ENCODE measurements around the gene MAGI2. TPM values are rescaled to one million over a fixed set of nuclear protein-coding genes. Genes with fewer than 3 reads are reported as not detected.

Gene MAGI2
- total RNA-seq, 1 experiment from 2014 or later: 0.34 TPM

GRCh38 chr7:78114993-78115392 lies 1338.5 kb downstream of the MAGI2 start:
- intact Hi-C loops (cut with micrococcal nuclease; ENCODE audit: unreplicated experiment): no loop called here
- Histone ChIP-seq H3K27me3 (replicated peaks; ENCODE audit: insufficient read depth, low read depth, low read length, poor library complexity) (peaks cover 16% of the 10 kb centered on the region), H3K9me3 (ENCODE audit: low read depth, low read length, poor library complexity, severe bottlenecking) (no peaks in the 10 kb centered on the region), H3K36me3 (ENCODE audit: insufficient read depth, low read length, poor library complexity, severe bottlenecking) (no peaks in the 10 kb centered on the region), H3K4me3 (ENCODE audit: low read depth, low read length, poor library complexity, severe bottlenecking) (no peak overlapping the region), H3K4me1 (ENCODE audit: insufficient read depth, low read length, poor library complexity, severe bottlenecking) (no peaks in the 10 kb centered on the region), H3K27ac (ENCODE audit: low read depth, low read length, poor library complexity, severe bottlenecking) (no peak overlapping the region)
- no peak for DNase-seq (ENCODE audit: low spot score)
- ChIA-PET POLR2A (ENCODE audit: low non-redundant PET) (no interaction called here), CTCF (interaction anchor here (1.1 kb wide), 1 partner anchor 19 kb away, joined by 4 read pairs; no protein-coding TSS in a partner anchor)
- TF ChIP-seq EZH2 (IDR thresholded peaks at IDR 0.05; ENCODE audit: borderline replicate concordance, low read depth, low read length, poor library complexity, severe bottlenecking) (no peak), CTCF (conservative IDR thresholded peaks at IDR 0.05; ENCODE audit: low read depth, low read length) (no peak)
- no TSS peak for BruUV-seq (replicated peaks)

GRCh38 chr7:78112488-78112887 lies 1341.0 kb downstream of the MAGI2 start:
- Histone ChIP-seq H3K36me3 (ENCODE audit: insufficient read depth, low read length, poor library complexity, severe bottlenecking) (no peaks in the 10 kb centered on the region), H3K4me3 (ENCODE audit: low read depth, low read length, poor library complexity, severe bottlenecking) (no peak overlapping the region), H3K4me1 (ENCODE audit: insufficient read depth, low read length, poor library complexity, severe bottlenecking) (no peaks in the 10 kb centered on the region), H3K27me3 (replicated peaks; ENCODE audit: insufficient read depth, low read depth, low read length, poor library complexity) (peaks cover 15% of the 10 kb centered on the region), H3K27ac (ENCODE audit: low read depth, low read length, poor library complexity, severe bottlenecking) (no peak overlapping the region), H3K9me3 (ENCODE audit: low read depth, low read length, poor library complexity, severe bottlenecking) (no peaks in the 10 kb centered on the region)
- no peak for DNase-seq (ENCODE audit: low spot score)
- no TSS peak for BruUV-seq (replicated peaks)
- ChIA-PET POLR2A (ENCODE audit: low non-redundant PET) (no interaction called here), CTCF (no interaction called here)
- intact Hi-C loops (cut with micrococcal nuclease; ENCODE audit: unreplicated experiment): no loop called here
- TF ChIP-seq CTCF (conservative IDR thresholded peaks at IDR 0.05; ENCODE audit: low read depth, low read length) (no peak), EZH2 (IDR thresholded peaks at IDR 0.05; ENCODE audit: borderline replicate concordance, low read depth, low read length, poor library complexity, severe bottlenecking) (no peak)

GRCh38 chr7:78111386-78111785 lies 1342.1 kb downstream of the MAGI2 start:
- POLR2A ChIA-PET (ENCODE audit: low non-redundant PET): no interaction called here
- H3K4me3 ChIP-seq (ENCODE audit: low read depth, low read length, poor library complexity, severe bottlenecking): no peak overlapping the region
- DNase-seq (ENCODE audit: low spot score): no peak
- H3K27me3 ChIP-seq (replicated peaks; ENCODE audit: insufficient read depth, low read depth, low read length, poor library complexity): peaks cover 10% of the 10 kb centered on the region
- intact Hi-C loops (cut with micrococcal nuclease; ENCODE audit: unreplicated experiment): no loop called here
- H3K9me3 ChIP-seq (ENCODE audit: low read depth, low read length, poor library complexity, severe bottlenecking): peaks cover 6% of the 10 kb centered on the region
- H3K27ac ChIP-seq (ENCODE audit: low read depth, low read length, poor library complexity, severe bottlenecking): no peak overlapping the region
- H3K36me3 ChIP-seq (ENCODE audit: insufficient read depth, low read length, poor library complexity, severe bottlenecking): no peaks in the 10 kb centered on the region
- BruUV-seq (replicated peaks): no TSS peak
- TF ChIP-seq EZH2 (IDR thresholded peaks at IDR 0.05; ENCODE audit: borderline replicate concordance, low read depth, low read length, poor library complexity, severe bottlenecking) (no peak), CTCF (conservative IDR thresholded peaks at IDR 0.05; ENCODE audit: low read depth, low read length) (no peak)
- H3K4me1 ChIP-seq (ENCODE audit: insufficient read depth, low read length, poor library complexity, severe bottlenecking): no peaks in the 10 kb centered on the region
- CTCF ChIA-PET: no interaction called here

Data from A673 (cell line).